HCEC 1CT (cell line): ENCODE measurements around the gene IL2RA.
"Not testable (repeated sequence)": the region's sequence is repeated elsewhere in the genome, so short reads cannot be mapped to it uniquely, and the experiment has no call there.

ENCODE experiments used
- DNase-seq: peaks from one replicate; pipeline ENCODE4 v3.0.0-alpha.2; 2017

IL2RA gene

GRCh38 chr10:6062101-6062771 is at the start of gene IL2RA:
IL2RA (minus strand) TSS chr10:6062367; CDS start chr10:6062151, 216 bp downstream.
- no peak for DNase-seq

- DNase-seq = no peak
Measured at GRCh38 chr10:6110136-6110535, 48.0 kb upstream of the IL2RA start.

DNA sequence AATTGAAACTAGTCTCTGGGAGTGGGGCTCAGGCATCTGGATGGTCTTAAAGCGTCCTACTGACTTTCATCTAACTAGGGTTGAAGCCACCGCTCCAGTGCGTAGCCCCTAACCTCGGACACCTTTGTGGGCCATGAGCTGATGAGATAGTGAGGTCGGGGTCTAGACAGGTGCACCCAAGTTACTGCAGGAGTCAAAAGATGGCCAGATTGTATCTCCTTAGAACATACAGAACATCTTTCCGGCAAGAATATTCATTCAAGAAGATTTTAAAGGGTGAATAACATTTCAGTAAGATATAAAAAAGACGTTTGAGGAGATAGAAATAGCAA is 47.2 kb upstream of the IL2RA start:
- DNase-seq = no peak

DNA sequence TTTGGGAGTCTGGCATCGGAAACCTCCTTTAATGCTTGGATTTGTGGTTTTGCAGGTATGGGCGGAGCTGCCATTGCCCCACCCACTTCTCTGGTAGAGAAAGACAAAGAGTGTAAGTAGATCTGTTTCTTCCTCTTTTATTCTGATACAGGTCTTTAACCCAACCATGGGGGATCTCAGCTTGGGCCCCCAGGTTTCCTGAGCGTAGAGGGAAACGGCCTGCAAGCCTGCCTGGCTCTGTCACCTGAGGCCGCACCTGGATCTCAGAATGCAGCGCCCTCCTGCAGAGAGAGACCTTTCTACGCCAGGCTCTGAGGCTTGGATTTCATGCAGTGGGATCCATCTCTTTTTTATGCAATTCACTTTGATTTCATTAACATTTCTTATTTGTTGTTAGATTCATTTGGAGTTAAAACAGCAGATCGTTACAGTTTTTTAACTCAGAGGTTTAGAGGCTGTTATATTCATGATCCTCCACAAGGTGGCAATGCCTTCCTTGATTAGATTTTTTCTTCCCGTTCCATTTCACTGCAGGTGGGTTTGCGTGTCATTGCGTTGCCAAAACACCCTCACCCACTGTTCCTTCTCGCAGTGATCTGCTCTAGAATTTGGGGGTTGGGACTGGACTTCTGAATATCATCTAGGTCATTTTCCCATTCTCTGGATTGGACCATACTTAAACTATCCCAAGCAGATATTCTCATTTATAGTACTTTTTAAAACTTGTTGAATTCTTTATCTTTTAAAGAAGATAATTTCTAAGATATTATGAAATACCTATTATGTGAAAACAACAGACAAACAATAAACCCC is 46.7 kb upstream of the IL2RA start:
- DNase-seq = peak; percentile 45

DNA sequence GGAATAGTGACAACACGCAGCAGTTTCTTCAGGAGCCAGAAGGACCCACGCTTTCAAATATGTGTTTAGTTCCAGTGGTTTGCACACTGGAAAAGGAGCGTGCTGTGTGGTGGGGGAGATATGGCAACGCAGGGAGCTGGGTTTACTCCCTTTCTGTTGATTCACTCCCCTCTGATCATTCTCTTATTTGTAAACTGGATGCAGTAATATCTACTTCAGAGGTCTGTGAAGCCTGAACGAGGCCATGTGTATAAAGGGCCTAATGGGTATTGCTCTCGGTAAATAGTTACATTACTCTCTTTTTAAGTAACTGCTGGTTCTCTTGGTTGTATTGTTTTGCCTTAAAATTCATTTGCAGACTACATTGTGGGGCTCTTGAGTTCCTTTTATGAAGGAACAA is 45.9 kb upstream of the IL2RA start:
- no peak for DNase-seq

GRCh38 chr10:6107616-6108015 is 45.4 kb upstream of the IL2RA start:
- not testable (repeated sequence) for DNase-seq

DNA sequence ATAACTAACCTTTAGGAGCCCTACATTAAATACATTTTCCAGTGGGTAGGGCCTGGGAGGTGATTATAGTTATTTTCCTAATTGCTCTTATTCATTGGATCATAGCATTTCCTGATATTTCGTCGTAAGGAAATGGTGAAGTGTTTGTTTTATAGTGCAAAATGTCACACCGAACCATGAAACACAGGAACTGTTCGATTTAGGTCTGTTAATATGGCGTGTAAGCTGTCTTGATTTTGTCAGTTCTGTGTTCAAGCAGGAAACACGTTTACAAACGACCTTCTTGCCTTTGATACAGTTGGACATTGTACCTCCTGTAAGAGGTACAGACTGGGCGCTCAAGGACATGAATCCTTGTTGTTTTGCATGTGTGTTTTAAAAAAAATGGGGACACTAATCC is 41.4 kb upstream of the IL2RA start:
- DNase-seq = no peak

DNA sequence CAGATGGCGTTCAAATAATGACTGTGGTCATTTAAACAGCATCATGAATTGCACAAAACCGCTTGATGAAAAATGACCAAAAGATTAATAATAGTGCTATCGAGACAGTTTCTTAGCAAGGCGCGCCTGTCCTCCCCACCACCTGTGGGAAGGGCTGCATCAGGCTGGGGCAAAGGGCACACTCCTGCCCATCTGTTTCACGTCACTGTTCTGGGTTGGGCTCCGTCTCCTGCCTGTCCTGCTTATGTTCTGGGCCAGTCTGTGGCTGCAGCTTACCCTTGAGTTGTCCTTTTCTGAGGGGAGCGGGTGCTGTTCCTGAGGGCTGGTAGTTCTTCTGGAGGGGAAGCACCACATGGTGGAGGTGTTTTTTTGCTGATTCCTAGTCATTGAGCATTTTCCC is 40.0 kb upstream of the IL2RA start:
- DNase-seq = no peak

GRCh38 chr10:6101181-6101580 is 39.0 kb upstream of the IL2RA start:
- DNase-seq = no peak

- no peak for DNase-seq
Measured at GRCh38 chr10:6100370-6100769, 38.2 kb upstream of the IL2RA start.

DNA sequence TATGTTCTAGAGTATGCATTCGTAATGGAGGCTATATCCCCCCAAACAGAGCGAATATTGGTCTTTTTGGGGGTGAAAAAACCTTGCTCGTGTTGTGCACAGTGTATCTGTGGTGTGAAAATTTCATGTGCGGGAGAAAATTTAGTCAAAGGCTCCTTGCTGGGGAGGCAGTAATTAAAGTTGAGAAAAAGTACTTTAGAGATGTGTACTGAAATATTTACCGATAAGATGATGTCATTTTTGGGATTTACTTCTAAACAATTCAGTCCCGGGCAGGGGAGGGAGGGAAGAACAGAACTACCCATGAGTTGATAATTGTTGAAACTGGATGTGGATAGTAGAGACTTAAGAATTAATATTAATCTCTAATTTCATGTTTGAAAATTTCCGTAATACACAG is 36.0 kb upstream of the IL2RA start:
- no peak for DNase-seq

DNA sequence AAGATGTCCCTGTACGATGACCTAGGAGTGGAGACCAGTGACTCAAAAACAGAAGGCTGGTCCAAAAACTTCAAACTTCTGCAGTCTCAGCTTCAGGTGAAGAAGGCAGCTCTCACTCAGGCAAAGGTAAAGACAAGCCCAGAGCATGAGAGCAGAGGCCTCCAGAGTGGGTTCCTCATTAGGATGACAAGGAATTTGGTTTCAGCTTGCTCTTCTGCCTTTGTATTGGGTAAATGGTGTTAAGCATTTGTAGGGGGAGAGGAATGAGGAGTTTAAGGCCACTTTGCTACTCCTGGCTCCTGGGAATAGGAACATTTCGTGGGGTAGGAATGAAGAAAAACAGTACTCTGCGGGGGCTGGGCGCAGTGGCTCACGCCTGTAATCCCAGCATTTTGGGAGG is 34.9 kb upstream of the IL2RA start:
- no peak for DNase-seq

- no peak for DNase-seq
Measured at GRCh38 chr10:6095810-6096570, 33.8 kb upstream of the IL2RA start.

DNA sequence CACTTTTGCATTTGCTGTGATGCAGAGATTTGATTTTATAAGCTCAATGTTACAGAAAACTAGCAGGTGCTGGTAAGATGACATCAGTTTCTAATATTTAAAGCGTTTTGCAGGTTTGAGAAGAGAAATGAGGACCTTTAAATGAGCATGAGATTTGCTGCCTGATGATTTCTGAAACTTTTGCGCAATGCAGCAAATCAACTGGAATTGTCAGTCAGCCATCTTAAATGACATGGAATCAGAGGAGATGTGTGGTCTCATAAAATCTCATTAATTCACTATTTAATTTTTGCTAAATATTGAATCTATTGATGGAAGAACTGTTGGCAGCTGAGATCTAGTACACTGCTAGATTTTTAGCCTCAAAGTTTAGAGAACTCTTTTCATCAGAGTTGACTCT is 30.6 kb upstream of the IL2RA start:
- no peak for DNase-seq

DNA sequence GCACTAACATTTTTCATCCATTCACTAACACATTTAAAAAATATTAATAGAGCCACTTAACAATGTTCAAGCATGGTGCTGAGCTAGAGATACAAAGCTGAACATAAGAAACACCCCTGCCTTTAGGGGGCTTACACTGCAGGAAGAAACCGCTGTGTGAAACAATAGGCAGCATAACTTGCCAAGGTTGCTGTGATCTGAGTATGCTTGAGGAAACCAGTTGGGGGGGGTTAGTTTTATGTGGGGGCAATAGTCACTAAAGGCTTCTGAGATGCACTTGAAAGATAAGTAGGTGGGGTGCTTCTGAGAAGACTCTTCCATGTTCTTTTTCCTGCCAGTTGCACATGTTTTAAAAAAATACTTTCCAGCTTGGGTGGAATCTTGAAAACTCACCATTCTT is 29.5 kb upstream of the IL2RA start:
- no peak for DNase-seq

- DNase-seq = peak; percentile 24
Measured at GRCh38 chr10:6089334-6090219, 27.4 kb upstream of the IL2RA start.

- peak; percentile 92 for DNase-seq
Measured at GRCh38 chr10:6088721-6089333, 26.7 kb upstream of the IL2RA start, which contains the start of gene RBM17. RBM17 (plus strand) TSS chr10:6089034; CDS start chr10:6097066, 8,032 bp downstream.

DNA sequence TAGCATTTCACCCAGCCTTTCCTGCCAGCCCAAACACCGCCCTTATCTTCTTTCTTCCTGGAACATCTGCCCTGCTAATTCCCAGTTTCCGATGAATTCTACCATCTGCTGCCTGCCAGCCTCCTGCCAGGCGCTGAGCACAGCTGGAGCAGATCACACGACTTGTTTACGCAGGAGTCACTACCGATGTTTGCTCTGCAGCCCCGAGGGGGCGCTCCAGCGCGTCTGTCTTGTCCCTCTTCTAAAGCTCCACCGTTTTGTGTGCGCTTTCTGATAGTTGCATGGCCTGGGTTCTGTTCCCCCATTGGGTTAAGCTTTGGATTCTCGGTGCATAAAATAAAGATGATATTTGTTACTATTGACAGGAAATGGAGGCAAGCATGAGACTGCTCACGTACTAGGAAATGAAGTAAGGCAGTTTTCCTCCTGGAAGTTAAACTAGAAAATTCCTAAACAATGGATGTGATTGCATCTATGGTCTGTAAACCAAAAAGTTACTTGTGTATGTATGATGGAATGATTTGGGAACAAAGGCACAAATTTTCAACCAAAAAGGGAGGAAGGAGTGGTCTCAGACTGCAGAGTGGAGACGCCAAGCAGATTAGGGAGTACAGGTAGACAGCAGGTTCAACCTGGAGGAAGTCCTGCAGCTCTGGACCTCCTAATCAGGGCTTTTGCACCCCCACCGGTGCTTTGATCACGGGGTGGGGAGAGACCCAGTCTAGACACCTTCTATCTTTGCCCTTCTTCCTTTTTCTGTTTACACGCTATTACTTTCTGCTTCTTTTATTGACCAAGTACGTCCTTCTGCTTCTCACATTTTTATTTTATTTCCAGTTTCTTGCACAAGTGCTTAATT is 24.4 kb upstream of the IL2RA start:
- peak; percentile 89 for DNase-seq

GRCh38 chr10:6083523-6084475 is 21.6 kb upstream of the IL2RA start:
- DNase-seq = no peak
